ENCODE results near the gene TRAF7.
"Not testable (repeated sequence)": the region's sequence is repeated elsewhere in the genome, so short reads cannot be mapped to it uniquely, and the experiment has no call there.

TRAF7 gene

DNA sequence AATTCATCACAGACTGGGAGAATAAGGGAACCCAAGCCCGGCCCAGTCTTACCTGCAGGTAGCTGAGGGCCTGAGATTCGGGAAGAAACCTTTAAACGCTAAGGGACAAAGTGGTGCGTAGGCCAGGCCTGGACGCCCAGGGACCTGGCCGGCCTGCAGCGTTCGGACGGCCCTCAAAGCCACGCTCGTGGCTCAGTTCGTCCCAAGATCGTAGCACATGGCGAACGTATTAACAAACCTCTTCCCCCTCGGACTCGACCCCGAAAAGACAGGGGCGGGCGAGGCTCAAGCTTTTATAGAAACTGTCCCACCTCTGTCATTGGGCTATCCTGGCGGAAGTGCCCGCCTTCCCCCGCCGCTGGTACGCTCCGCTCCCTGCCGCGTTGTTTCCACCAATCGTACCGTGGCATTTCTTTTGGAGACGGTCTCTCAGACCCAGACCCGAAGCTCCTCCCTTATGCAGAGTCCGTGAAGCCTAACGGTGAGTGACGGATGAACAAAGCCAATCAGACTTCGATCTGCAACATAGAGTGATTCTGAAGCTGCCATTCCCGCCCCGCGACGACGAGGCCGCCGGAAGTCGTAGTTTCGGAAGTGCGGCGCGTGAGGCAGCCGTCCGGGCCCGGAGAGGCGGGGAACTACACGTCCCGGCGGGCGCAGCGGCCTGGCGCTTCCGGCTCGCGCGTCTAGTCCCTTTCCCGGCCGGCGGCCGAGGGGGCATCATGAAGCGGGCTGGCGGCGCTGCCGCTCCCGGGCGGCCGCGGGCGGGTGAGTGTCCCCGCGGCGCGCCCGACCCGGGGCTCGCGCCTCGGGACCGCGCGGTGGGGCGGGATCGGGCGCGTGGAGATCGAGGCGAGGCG lies at the start of gene TRAF7:
Gene TRAF7 (plus strand): TSS at position 692 of the 860 bp plus-strand sequence. CDS start 8,139 bp downstream, outside the sequence.
- DNase-seq (ENCODE audit: low read depth): peak; percentile 94

GRCh38 chr16:2106211-2106610 lies 49.4 kb upstream of the TRAF7 start:
- not testable (repeated sequence) for DNase-seq (ENCODE audit: low read depth)

DNA sequence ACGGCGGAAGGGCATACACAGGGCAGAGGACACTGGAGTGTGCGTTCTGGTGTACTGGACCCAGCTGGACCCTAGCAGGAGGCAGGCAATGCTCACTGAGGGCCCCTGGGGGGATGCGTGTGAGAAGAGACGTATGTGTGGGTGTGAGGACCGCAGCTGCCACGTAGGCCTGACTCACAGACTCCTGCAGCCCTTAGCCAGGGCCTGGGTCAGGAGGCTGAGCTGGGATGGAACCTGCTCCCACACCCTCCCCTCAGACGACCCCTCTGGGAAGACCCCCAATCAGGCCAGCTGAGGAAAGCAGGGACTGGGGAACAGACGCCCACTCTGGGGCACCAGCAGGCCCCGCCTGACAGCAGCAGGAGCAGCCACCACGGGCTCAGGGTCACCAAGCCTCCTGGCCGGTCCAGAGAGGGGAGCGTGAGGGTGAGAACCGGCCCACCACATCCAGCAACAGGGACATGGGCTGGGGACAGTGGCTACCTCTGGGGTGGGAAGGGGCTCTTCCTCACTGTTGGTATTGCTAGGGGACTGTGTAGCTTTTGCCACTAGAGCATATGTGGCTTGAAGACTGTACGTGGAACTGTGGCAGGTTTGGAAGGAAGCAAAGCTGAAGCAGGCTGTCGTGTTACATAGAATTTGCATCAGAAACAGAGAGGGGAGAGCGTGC lies 48.3 kb upstream of the TRAF7 start:
- not testable (repeated sequence) for DNase-seq (ENCODE audit: low read depth)

- not testable (repeated sequence) for DNase-seq (ENCODE audit: low read depth)
These were observed 47.8 kb upstream of the TRAF7 start for GRCh38 chr16:2107791-2108125.

DNA sequence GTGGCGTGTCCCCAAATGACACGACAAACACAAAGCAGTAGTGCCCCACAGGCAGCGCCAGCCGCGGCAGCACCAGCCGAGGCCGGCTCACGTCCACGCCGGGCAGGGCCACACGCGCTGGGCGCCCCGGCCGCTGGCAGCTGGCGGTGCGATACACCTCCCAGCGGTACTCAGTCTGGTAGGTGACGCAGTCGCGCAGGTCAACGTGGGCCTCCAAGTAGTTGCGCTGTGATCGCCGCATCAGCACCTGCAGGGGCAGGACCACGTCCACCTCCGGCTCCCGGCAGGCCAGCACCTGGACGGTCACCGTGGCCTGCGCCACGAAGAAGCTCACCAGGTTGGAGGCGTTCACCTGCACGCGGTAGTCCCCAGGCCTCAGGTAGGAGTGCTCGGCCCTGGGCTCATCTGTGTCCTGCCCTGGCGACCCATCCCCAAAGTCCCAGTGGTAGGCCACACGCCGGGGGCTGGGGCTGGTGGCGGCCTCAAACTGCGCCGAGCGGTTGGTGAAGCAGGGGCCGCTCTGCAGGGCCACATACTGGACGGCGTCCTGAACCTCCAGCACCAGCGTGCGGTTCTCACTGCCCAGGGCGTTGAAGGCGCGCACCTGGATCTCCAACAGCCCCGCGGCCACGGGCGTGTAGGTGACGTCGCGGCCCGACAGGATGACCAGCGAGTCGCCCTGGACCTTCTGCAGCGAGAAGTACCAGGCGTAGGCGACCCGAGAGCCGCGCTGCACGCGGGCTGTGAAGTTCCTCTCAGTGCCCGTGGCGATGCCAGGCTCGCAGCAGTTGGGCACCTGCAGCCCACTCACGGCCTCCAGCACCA lies 46.9 kb upstream of the TRAF7 start:
- DNase-seq (ENCODE audit: low read depth): not testable (repeated sequence)

DNA sequence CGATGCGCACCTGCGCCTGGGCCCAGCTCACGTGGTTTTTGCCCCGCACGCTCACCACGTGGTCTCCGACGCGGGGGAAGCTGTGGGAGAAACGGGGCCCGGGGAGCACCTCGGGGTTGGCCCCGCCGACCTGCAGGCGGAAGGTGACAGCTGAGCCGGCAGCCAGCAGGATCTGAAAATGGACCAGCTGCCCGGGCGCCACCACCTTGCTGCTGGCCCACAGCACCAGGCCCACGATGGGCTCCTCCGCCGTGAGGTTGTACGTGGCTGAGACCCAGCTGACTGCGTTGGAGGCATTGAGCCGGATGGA lies 46.4 kb upstream of the TRAF7 start:
- DNase-seq (ENCODE audit: low read depth): not testable (repeated sequence)

DNA sequence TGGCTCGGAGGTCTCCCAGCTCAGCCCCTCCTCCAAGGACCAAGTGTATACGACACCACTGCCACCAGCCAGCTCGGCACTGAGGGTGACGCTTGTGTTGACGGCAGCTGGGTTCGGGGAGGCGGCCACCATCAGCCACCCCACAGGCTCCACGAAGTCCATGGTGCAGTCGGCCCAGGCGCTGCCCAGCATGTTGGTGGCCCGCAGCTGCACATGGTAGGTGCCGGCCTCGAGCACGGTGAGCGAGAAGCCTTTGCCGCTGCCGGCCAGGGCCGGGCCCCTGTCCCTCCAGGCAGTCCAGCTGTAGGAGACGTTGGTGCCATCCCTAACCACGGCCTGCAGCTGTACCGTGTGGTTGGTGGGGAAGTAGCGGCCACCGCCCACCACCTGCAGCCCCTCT lies 45.7 kb upstream of the TRAF7 start:
- not testable (repeated sequence) for DNase-seq (ENCODE audit: low read depth)

- DNase-seq (ENCODE audit: low read depth): not testable (repeated sequence)
These were observed 45.1 kb upstream of the TRAF7 start for GRCh38 chr16:2110332-2111008.

GRCh38 chr16:2111009-2111353 lies 44.6 kb upstream of the TRAF7 start:
- DNase-seq (ENCODE audit: low read depth): not testable (repeated sequence)

DNA sequence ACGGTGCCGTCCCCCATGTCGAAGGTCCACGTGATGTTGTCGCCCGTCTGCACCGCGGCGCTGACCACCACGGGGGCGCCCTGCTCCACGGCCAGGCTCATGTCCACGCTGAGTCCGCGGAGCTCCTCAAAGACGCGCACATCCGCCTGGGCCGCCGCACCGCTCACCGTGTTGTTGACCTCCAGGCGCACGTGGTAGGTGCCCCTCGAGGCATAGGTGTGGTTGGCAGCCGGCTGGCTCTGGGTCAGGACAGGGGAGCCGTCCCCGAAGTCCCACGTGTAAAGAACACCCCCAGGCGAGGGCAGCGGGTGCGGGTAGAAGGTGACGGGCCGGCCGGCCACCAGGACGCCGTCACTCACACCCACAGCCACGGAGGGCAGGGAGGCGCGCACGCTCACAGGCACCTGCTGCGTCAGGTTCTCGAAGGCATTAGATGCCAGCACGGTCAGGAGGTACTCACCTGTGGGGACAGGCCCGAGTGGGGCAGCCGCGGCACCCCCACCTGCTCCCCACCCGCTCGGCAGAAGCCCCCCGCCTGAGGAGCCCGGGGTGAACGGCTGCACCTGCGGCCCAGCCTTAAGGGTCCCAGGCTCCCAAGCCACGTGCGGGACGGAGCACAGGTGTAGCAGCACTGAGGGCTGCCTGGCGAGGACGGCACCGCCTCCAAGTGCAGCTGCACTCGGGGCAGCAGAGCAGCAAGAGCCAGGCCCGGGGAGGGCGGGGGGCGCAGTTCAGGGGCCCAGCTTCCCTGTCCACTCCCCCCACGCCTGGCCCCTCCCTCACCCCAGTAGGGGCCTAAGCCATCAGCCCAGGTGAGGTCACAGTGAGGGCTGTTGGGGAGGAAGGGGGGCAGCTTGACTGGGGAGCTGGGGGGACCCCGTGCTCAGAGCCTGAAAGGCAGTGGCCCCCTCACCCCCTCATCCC lies 43.9 kb upstream of the TRAF7 start:
- DNase-seq (ENCODE audit: low read depth): not testable (repeated sequence)

GRCh38 chr16:2112539-2113106 lies 43.0 kb upstream of the TRAF7 start:
- not testable (repeated sequence) for DNase-seq (ENCODE audit: low read depth)

GRCh38 chr16:2114225-2114624 lies 41.4 kb upstream of the TRAF7 start:
- DNase-seq (ENCODE audit: low read depth): not testable (repeated sequence)

DNA sequence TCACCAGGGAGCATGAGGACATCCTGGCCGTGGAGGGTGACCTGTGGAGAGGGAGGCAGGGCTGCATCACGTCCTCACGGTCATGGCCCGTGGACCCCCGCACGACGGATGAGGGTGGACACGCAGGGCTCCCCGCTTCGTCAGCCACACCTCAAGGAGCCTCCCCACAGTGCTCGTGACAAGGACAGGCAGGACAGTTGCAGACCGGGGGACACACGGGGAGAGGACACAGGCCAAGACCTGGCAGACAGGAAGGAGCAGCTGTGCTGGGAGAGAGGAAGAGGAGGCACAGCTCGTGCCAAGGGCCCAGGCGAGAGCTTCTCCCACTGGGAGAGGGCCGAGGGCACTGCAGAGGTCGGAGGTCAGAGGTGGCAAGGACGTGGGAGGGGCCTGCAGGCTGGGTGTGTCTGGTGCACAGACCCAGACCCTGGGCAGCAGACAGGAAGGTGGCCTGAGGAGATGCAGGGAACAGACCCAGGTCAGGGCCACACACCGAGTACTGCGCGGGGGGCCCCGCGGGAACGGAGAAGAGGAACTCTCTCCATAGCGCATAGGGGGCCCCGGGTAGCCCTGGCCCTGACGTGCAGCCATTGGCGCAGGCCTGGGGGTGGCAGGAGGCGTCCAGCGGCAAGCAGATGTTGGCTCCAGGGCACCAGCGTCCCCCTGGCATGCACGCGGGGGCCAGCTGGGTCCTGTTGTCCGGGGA lies 40.5 kb upstream of the TRAF7 start:
- not testable (repeated sequence) for DNase-seq (ENCODE audit: low read depth)

- DNase-seq (ENCODE audit: low read depth): no peak
These were observed 40.0 kb upstream of the TRAF7 start for GRCh38 chr16:2115591-2115973.

- DNase-seq (ENCODE audit: low read depth): not testable (repeated sequence)
These were observed 39.2 kb upstream of the TRAF7 start for GRCh38 chr16:2116428-2116827.

GRCh38 chr16:2117341-2117740 lies 38.2 kb upstream of the TRAF7 start:
- not testable (repeated sequence) for DNase-seq (ENCODE audit: low read depth)

- not testable (repeated sequence) for DNase-seq (ENCODE audit: low read depth)
These were observed 37.4 kb upstream of the TRAF7 start for GRCh38 chr16:2117960-2118722.

- DNase-seq (ENCODE audit: low read depth): not testable (repeated sequence)
These were observed 34.3 kb upstream of the TRAF7 start for GRCh38 chr16:2121325-2121724.

DNA sequence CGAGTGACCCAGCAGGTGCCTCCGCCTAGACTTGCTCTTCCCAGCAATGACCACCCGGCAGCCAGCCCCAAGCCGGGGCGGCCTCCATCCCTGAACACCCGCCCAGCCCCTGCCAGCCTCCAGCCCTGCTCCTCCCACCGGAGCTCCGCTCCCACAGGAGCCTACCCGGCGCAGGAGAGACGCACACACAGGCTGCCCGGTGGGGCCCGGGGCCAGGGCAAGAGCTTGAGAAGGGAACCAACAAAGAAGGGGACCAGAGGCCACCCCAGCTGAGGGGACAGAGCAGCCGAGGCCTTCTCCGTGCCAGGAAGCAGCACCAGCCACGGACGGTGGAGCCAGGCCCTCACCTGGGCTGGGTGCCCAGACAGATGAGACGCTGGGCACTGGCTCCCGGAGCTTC lies 33.7 kb upstream of the TRAF7 start:
- no peak for DNase-seq (ENCODE audit: low read depth)
